HepG2 (cell line): Measurements from ENCODE around the gene MAEA. TPM values are rescaled to one million over a fixed set of nuclear protein-coding genes. Genes with fewer than 3 reads are reported as not detected.

Source experiments
- ATAC-seq: fragments of 200-7000 bp; cut with Tn5 transposase; 3 replicates; pipeline ENCODE4 v1.9.1; 2020; ENCODE audit warnings: mild to moderate bottlenecking, moderate library complexity
- BruUV-seq: library from RNA; stranded (reverse); fragments of 400-500 nt; replicated peaks from 2 replicates; lab custom pipeline; 2021; lab: Mats Ljungman, UMichigan
- CTCF ChIA-PET: fragments of 300-600 bp; formaldehyde crosslinking; extraction: SDS; loops from one replicate; lab custom pipeline; 2021; ENCODE audit warnings: low total read pairs, inconsistent platforms, low intra/inter-chr PET ratio; lab: Yijun Ruan, JAX
- POLR2A ChIA-PET: fragments of 350-600 bp; sonication (Branson Sonifier 250); formaldehyde crosslinking; loops from one replicate; lab custom pipeline; 2020; ENCODE audit warnings: antibody characterized with exemption, inconsistent platforms; lab: Yijun Ruan, JAX
- DNase-seq: peaks from one replicate; pipeline ENCODE4 v3.0.0-alpha.2; 2015; ENCODE audit warnings: low spot score
- FAIRE-seq: peaks from 3 replicates; lab custom pipeline; 2011; peaks lifted over from hg19 to GRCh38; lab: Jason Lieb, UNC
- H2AFZ ChIP-seq: one replicate; pipeline ENCODE4 v1.6.1; 2011; ENCODE audit warnings: low read length, inconsistent platforms
- H3K27ac ChIP-seq: fragments of 300-600 bp; 3 replicates; pipeline ENCODE4 v1.8.0; 2011; ENCODE audit warnings: mixed run types, mild to moderate bottlenecking, mixed read lengths, low read length, inconsistent platforms; ENCODE audit not compliant: insufficient read depth; ENCODE audit errors: extremely low read length
- H3K27me3 ChIP-seq, 2 experiments: fragments of 200-600 bp in 1 of 2; 2 replicates in 1 of 2; 3 replicates in 1 of 2; pipeline versions ENCODE4 v1.6.0 to v1.8.0; 2011; ENCODE audit warnings: low read length in 2 of 2, mild to moderate bottlenecking in 2 of 2, moderate library complexity in 2 of 2, inconsistent platforms in 1 of 2; ENCODE audit not compliant: insufficient read depth in 2 of 2, control insufficient read depth in 1 of 2
- H3K36me3 ChIP-seq, 2 experiments: fragments of 200-600 bp in 1 of 2; replicated peaks in 1 of 2; 2 replicates in 1 of 2; 3 replicates in 1 of 2; pipeline versions ENCODE4 v1.5.1 to v1.8.0; 2011; ENCODE audit warnings: low read length in 2 of 2, inconsistent platforms in 1 of 2; ENCODE audit not compliant: insufficient read depth in 2 of 2, control insufficient read depth in 1 of 2
- H3K4me1 ChIP-seq: 2 replicates; pipeline ENCODE4 v1.5.1; 2012; ENCODE audit warnings: low read length, inconsistent platforms; ENCODE audit not compliant: insufficient read depth
- H3K4me2 ChIP-seq: 2 replicates; pipeline ENCODE4 v1.6.0; 2011; ENCODE audit warnings: low read depth, low read length, inconsistent platforms
- H3K4me3 ChIP-seq, 3 experiments: fragments of 200-600 bp in 1 of 3; sonication (generic), shearing (Covaris generic) in 1 of 3; replicated peaks in 1 of 3; 2 replicates each; pipeline ENCODE4 v1.5.1; 2011 to 2016; ENCODE audit warnings: low read length in 3 of 3, inconsistent platforms in 2 of 3, low read depth in 2 of 3, mild to moderate bottlenecking in 2 of 3, control low read depth in 1 of 3, mixed read lengths in 1 of 3; ENCODE audit not compliant: insufficient read depth in 1 of 3
- H3K79me2 ChIP-seq: one replicate; pipeline ENCODE4 v1.6.1; 2011; ENCODE audit warnings: low read length, inconsistent platforms; ENCODE audit not compliant: insufficient read depth
- H3K9ac ChIP-seq: 2 replicates; pipeline ENCODE4 v1.6.0; 2011; ENCODE audit warnings: mild to moderate bottlenecking, low read depth, low read length, inconsistent platforms; ENCODE audit not compliant: insufficient read depth
- H3K9me3 ChIP-seq: 2 replicates; pipeline ENCODE4 v1.5.1; 2012; ENCODE audit warnings: mild to moderate bottlenecking, low read length
- H4K20me1 ChIP-seq: 2 replicates; pipeline ENCODE4 v1.6.0; 2011; ENCODE audit warnings: inconsistent platforms, mild to moderate bottlenecking, low read length, moderate library complexity; ENCODE audit not compliant: insufficient read depth
- AGO2 ChIP-seq: fragments of 200-400 bp; formaldehyde crosslinking; optimal IDR thresholded peaks from 2 replicates; pipeline ENCODE3; 2017; ENCODE audit warnings: mild to moderate bottlenecking, low read depth, low read length, moderate library complexity
- HNRNPL ChIP-seq: fragments of 200-400 bp; formaldehyde crosslinking; IDR thresholded peaks from 2 replicates; pipeline ENCODE4 v1.6.1; 2017; ENCODE audit warnings: mild to moderate bottlenecking, low read depth, low read length
- SIN3A ChIP-seq: IDR thresholded peaks from 2 replicates; pipeline ENCODE4 v1.6.1; 2011; ENCODE audit warnings: low read depth, mild to moderate bottlenecking, control low read depth, low read length, borderline replicate concordance
- UBTF ChIP-seq: sonication (generic); formaldehyde crosslinking; IDR thresholded peaks from 2 replicates; pipeline ENCODE4 v1.4.0; 2020; ENCODE audit warnings: mild to moderate bottlenecking, missing genetic modification reagents
- ZBTB38 ChIP-seq: sonication (generic); formaldehyde crosslinking; IDR thresholded peaks from 2 replicates; pipeline ENCODE4 v1.5.1; 2020; ENCODE audit warnings: mild to moderate bottlenecking, missing genetic modification reagents
- ZNF777 ChIP-seq: sonication (generic); formaldehyde crosslinking; IDR thresholded peaks from 2 replicates; pipeline ENCODE4 v1.4.0; 2020; ENCODE audit warnings: missing genetic modification reagents
- ZSCAN22 ChIP-seq: sonication (generic); formaldehyde crosslinking; IDR thresholded peaks from 2 replicates; pipeline ENCODE4 v1.4.0; 2020; ENCODE audit warnings: mild to moderate bottlenecking, missing genetic modification reagents
- WGBS: methylation state at CpG from one replicate; pipeline ENCODE4 v1.1.6; 2017; ENCODE audit warnings: low lambda C conversion rate; 5-methylcytosine and 5-hydroxymethylcytosine counted together
- in situ Hi-C: cut with HindIII; loops from 2 replicates; pipeline ENCODE4 v1.10.0; 2017; ENCODE audit warnings: low pct_unique_long_range_greater_than_20kb; ENCODE audit not compliant: extremely low pct_ligation_motif_present
- intact Hi-C: fragments of 100-400 bp; cut with micrococcal nuclease; formaldehyde crosslinking; loops from one replicate; pipeline ENCODE4 v1.10.0; 2022; ENCODE audit not compliant: unreplicated experiment
- polyA plus RNA-seq, 8 experiments: library from polyadenylated mRNA; depleted of rRNA in 3 of 8; stranded (reverse) in 7 of 8; unstranded in 1 of 8; fragments of >200 nt; fragmentation: Illumina TruSeq in 4 of 8; extraction: Trizol in 4 of 8; gene quantifications; 2 replicates each; pipeline versions ENCODE4 v1.2.1 to v1.2.3, GENCODE V29; 2011 to 2016; ENCODE audit warnings: low read depth in 4 of 8, missing spikeins in 1 of 8, mixed read lengths in 1 of 8; ENCODE audit not compliant: insufficient read depth in 1 of 8
- total RNA-seq, 5 experiments: library from RNA; depleted of rRNA; stranded (reverse); fragments of >200 nt; fragmentation: Illumina TruSeq; extraction: Trizol; gene quantifications; 2 replicates each; pipeline ENCODE4 v1.2.3, GENCODE V29; 2016; ENCODE audit warnings: low read depth in 1 of 5

The MAEA gene
- total and polyA plus RNA-seq, 2 of the 13 experiments (the other 11 are each of a cell fraction or from before 2014, with no cell fraction given) = 52.0 to 57.1 TPM

DNA sequence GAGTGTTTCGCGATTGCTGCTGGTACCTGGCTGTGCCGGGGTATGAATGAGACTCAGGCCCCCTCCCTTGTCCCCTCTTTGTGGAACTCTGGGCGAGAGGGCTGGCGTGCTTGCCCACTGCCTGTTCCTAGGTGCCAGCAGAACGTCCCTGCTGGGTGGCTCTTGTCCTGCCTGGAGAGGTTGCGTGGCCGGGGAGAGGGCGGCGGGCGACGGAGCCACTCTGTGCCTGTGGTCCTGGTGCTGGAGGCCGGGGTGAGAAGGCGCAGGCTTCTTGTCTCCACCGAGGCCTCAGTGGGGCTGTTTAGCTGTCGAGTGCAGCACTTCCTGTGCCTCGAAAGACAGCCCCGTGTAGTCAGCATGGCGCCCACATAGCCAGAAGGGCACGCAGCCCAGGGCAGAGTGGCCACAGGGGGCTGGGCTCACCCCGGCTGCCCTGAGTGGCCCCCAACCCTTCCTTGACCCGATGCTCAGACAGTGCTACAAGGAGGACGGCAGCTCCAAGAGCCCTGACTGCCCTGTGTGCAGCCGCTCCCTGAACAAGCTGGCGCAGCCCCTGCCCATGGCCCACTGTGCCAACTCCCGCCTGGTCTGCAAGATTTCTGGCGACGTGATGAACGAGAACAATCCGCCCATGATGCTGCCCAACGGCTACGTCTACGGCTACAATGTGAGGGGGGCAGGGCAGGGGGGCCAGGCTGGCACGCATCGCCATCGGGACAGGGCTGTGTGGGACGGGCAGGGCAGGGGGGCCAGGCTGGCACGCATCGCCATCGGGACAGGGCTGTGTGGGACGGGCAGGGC is 48.5 kb downstream of the MAEA start:
- Histone ChIP-seq H3K79me2 (no peaks in the 10 kb centered on the region), H3K36me3 (peaks cover 22 to 64% of the 10 kb centered on the region in 2 experiments)
- no peak for DNase-seq

GRCh38 chr4:1338752-1339414 is 49.2 kb downstream of the MAEA start:
- Histone ChIP-seq H4K20me1 (no peaks in the 10 kb centered on the region), H2AFZ (no peak overlapping the region), H3K4me3 (no peak overlapping the region), H3K4me1 (no peaks in the 10 kb centered on the region), H3K27me3 (no peaks in the 10 kb centered on the region), H3K9me3 (no peaks in the 10 kb centered on the region), H3K4me2 (no peak overlapping the region), H3K79me2 (no peaks in the 10 kb centered on the region), H3K36me3 (peaks cover 22 to 62% of the 10 kb centered on the region in 2 experiments), H3K9ac (no peak overlapping the region), H3K27ac (no peak overlapping the region)
- in situ Hi-C loops (no loop called here), intact Hi-C loops (no loop called here)
- BruUV-seq = no TSS peak
- ChIA-PET CTCF (no interaction called here), POLR2A (no interaction called here)
- 95% methylated on average over 36 of the region's 38 CpGs for WGBS
- no peak for ATAC-seq
- DNase-seq = no peak
- FAIRE-seq = no peak
- TF ChIP-seq UBTF (CRISPR knock-in tag) = no peak
- peak; percentile 36; the same call in 1 of the 2 replicates for TF ChIP-seq ZBTB38 (CRISPR knock-in tag)

More for the DNA sequence above, 48.5 kb downstream of the MAEA start:
- TF ChIP-seq ZSCAN22 (no peak), AGO2 (peak; percentile 48), ZNF777 (no peak), HNRNPL (0 out of 2 replicates have a peak, but pooled peaks have one; percentile 38), SIN3A (no peak)
- Histone ChIP-seq H3K27ac (no peak overlapping the region), H2AFZ (no peak overlapping the region), H3K4me3 (no peak overlapping the region), H3K9ac (no peak overlapping the region), H3K27me3 (no peaks in the 10 kb centered on the region), H3K4me1 (no peaks in the 10 kb centered on the region), H3K9me3 (no peaks in the 10 kb centered on the region), H3K4me2 (no peak overlapping the region), H4K20me1 (no peaks in the 10 kb centered on the region)
- POLR2A ChIA-PET = no interaction called here
- FAIRE-seq (no peak), ATAC-seq (no peak)
- intact Hi-C loops (no loop called here), in situ Hi-C loops (no loop called here)
- WGBS = over 99% methylated on average over 33 of the region's 41 CpGs
- CTCF ChIA-PET = no interaction called here
- no TSS peak for BruUV-seq
